Fibroblast of villous mesenchyme (primary cell): Measurements from ENCODE around the gene FOXK1. TPM values are rescaled to one million over a fixed set of nuclear protein-coding genes. Genes with fewer than 3 reads are reported as not detected.
"Not testable (repeated sequence)": the region's sequence is repeated elsewhere in the genome, so short reads cannot be mapped to it uniquely, and the experiment has no call there.

ENCODE experiments used
- DNase-seq: peaks from one replicate; pipeline ENCODE4 v3.0.0-alpha.2; 2010; ENCODE audit warnings: low read depth
- H3K4me3 ChIP-seq: 2 replicates; pipeline ENCODE4 v1.5.1; 2011; ENCODE audit warnings: low read depth, mild to moderate bottlenecking, low read length
- CTCF ChIP-seq: IDR thresholded peaks from 2 replicates; pipeline ENCODE4 v1.5.1; 2012; ENCODE audit warnings: low read depth, mild to moderate bottlenecking, low read length; ENCODE audit not compliant: insufficient read depth
- total RNA-seq: library from RNA; depleted of rRNA; stranded (reverse); fragments of >200 nt; gene quantifications from 2 replicates; pipeline ENCODE4 v1.2.3, GENCODE V29; 2012

FOXK1 gene
- total RNA-seq, 1 donor: 32.8 TPM

GRCh38 chr7:4683043-4683883 is 1.2 kb downstream of the FOXK1 start:
- H3K4me3 ChIP-seq: peak overlapping the region; percentile 87
- no peak for DNase-seq
- TF ChIP-seq CTCF: no peak

DNA sequence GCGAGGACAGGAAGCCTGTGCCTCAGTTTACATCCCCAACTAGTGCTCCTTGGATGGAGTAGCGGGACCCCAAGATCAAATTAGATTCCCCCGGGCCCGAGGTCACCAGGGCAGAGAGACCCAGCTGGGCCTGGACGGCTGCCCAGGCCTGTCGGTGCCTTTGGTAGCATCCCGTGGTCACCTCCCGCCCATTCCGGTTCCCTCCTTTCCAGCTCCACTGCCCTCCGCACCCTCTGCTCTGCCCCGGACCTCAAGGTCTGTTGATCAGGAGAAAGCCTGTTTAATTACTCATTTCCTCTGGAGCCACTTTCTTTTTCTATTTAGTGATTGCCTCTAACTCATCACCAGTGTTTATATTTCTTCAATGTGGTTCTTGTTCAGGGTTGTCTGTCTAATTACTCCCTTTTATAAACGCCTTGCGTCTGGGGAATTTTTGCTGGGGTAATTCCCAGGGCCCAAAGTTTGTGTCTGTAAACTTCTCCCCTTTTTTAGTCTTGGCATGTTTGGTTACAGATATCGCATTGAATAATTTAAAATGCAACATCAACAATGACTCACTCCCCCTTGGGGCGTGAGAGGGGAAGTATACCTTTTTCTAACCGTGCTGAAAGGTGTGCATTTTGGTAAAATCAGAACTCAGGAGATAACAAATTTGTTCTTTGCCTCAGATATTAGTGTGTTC is 1.9 kb downstream of the FOXK1 start:
- TF ChIP-seq CTCF: peak; percentile 30
- peak overlapping the region; percentile 87 for H3K4me3 ChIP-seq
- peak; percentile 86 for DNase-seq

GRCh38 chr7:4684846-4685245 is 2.8 kb downstream of the FOXK1 start:
- no peak for TF ChIP-seq CTCF
- DNase-seq: no peak
- H3K4me3 ChIP-seq: peak overlapping the region; percentile 87

DNA sequence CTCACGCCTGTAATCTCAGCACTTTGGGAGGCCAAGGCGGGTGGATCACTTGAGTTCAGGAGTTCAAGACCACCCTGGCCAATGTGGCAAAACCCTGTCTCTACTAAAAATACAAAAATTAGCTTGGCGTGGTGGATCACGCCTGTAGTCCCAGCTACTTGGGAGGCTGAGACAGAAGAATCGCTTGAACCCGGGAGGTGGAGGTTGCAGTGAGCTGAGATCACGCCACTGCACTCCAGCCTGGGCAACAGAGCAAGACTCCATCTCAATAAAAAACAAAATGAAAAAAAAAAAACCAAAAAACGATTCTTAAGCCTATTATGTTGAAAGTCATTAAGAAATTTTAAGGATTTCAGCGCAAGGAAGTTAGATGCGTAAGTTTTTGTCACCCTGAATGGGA is 3.6 kb downstream of the FOXK1 start:
- not testable (repeated sequence) for H3K4me3 ChIP-seq, DNase-seq

DNA sequence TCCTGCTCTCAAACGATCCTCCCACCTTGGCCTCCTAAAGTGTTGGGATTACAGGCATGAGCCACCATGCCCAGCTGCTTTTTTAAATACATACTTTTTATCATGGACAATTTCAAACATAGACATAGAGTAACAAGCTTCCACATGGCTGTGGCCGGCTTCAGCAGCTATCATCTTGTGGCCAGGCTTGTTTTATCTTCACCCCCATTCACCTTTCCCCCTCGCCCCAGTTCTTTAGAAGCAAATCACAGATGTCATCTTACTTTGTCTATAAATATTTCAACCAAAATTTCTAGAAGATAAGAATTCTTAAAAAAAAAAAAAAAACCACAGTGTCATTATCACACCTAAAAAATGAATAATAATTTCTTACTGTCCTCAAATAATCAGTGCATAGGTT is 5.9 kb downstream of the FOXK1 start:
- no peak overlapping the region for H3K4me3 ChIP-seq
- no peak for DNase-seq
- TF ChIP-seq CTCF: no peak

- no peak for DNase-seq
- no peak for TF ChIP-seq CTCF
- no peak overlapping the region for H3K4me3 ChIP-seq
Observed at GRCh38 chr7:4689151-4689550, 7.1 kb downstream of the FOXK1 start.

DNA sequence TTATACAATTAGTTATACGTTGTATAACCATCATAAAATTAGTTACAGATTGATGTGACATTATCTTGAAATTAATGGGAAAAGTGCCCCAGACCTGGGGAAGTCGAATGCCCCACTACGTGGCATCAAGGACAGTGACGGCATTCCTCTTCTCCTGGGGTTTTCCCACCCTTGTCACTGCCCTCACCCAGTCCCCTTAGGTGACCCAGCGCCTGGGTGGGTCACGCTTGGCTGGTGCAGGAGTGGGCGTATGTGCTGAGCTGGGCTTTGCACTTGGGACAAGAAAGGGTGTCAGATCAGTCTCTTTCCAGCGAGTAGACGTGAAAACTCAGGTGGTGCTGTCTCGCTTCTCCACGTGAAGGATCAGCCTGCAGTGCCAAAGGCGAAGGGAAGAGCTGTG is 7.6 kb downstream of the FOXK1 start:
- no peak for DNase-seq
- H3K4me3 ChIP-seq: no peak overlapping the region
- TF ChIP-seq CTCF: no peak
